IMR-90 (cell line): ENCODE data around the gene NOTCH2. TPM values are rescaled to one million over a fixed set of nuclear protein-coding genes. Genes with fewer than 3 reads are reported as not detected.

Source experiments
- ATAC-seq: fragments of 200-7000 bp; cut with Tn5 transposase; 2 replicates; pipeline ENCODE4 v1.9.1; 2020; ENCODE audit warnings: low read depth, mild to moderate bottlenecking, moderate library complexity
- BruUV-seq: library from RNA; stranded (reverse); fragments of 400-500 nt; replicated peaks from 2 replicates; lab custom pipeline; 2021; lab: Mats Ljungman, UMichigan
- CTCF ChIA-PET: fragments of 300-600 bp; formaldehyde crosslinking; extraction: SDS; loops from one replicate; lab custom pipeline; 2021; ENCODE audit warnings: antibody characterized with exemption; lab: Yijun Ruan, JAX
- POLR2A ChIA-PET: fragments of 300-600 bp; sonication (Branson Sonifier 250); formaldehyde crosslinking; loops from one replicate; lab custom pipeline; 2022; ENCODE audit warnings: antibody characterized with exemption; ENCODE audit not compliant: unreplicated experiment; lab: Charles Lee
- DNase-seq: peaks from one replicate; pipeline ENCODE4 v3.0.0; 2013
- H2AFZ ChIP-seq: replicated peaks from 2 replicates; pipeline ENCODE3; 2013; ENCODE audit warnings: low read length, mild to moderate bottlenecking; ENCODE audit not compliant: poor library complexity
- H2AK5ac ChIP-seq: 2 replicates; pipeline ENCODE4 v1.6.1; 2013; ENCODE audit warnings: low read depth, low read length, inconsistent platforms
- H2AK9ac ChIP-seq: replicated peaks from 2 replicates; pipeline ENCODE3; 2013; ENCODE audit warnings: mild to moderate bottlenecking, low read depth, low read length, moderate library complexity; ENCODE audit not compliant: poor library complexity
- H2BK120ac ChIP-seq: 2 replicates; pipeline ENCODE4 v1.6.1; 2013; ENCODE audit warnings: low read depth, low read length, inconsistent platforms
- H2BK15ac ChIP-seq: 3 replicates; pipeline ENCODE4 v1.6.1; 2013; ENCODE audit warnings: low read depth, low read length, inconsistent platforms
- H2BK20ac ChIP-seq: 2 replicates; pipeline ENCODE4 v1.6.1; 2013; ENCODE audit warnings: low read depth, mild to moderate bottlenecking, inconsistent platforms, low read length, moderate library complexity
- H2BK5ac ChIP-seq: 2 replicates; pipeline ENCODE4 v1.6.1; 2013; ENCODE audit warnings: mild to moderate bottlenecking, low read depth, low read length, inconsistent platforms; ENCODE audit not compliant: poor library complexity, severe bottlenecking
- H3K14ac ChIP-seq: replicated peaks from 2 replicates; pipeline ENCODE4 v1.6.1; 2013; ENCODE audit warnings: low read depth, low read length, inconsistent platforms
- H3K18ac ChIP-seq: 2 replicates; pipeline ENCODE4 v1.6.1; 2013; ENCODE audit warnings: low read depth, low read length, control low read depth
- H3K23ac ChIP-seq: 2 replicates; pipeline ENCODE4 v1.6.1; 2013; ENCODE audit warnings: low read depth, low read length, inconsistent platforms
- H3K27ac ChIP-seq: 2 replicates; pipeline ENCODE4 v1.5.1; 2013; ENCODE audit warnings: mild to moderate bottlenecking, control low read depth, low read length; ENCODE audit not compliant: insufficient read depth
- H3K27me3 ChIP-seq: 2 replicates; pipeline ENCODE4 v1.6.1; 2013; ENCODE audit warnings: low read length; ENCODE audit not compliant: control insufficient read depth, insufficient read depth
- H3K36me3 ChIP-seq: 2 replicates; pipeline ENCODE4 v1.6.1; 2013; ENCODE audit warnings: low read length, mixed read lengths; ENCODE audit not compliant: control insufficient read depth, insufficient read depth
- H3K4ac ChIP-seq: 2 replicates; pipeline ENCODE4 v1.6.1; 2013; ENCODE audit warnings: low read depth, low read length, inconsistent platforms
- H3K4me1 ChIP-seq: 2 replicates; pipeline ENCODE4 v1.6.1; 2013; ENCODE audit warnings: low read length, mixed read lengths; ENCODE audit not compliant: control insufficient read depth, insufficient read depth
- H3K4me2 ChIP-seq: 2 replicates; pipeline ENCODE4 v1.6.1; 2013; ENCODE audit warnings: low read depth, mild to moderate bottlenecking, control low read depth, low read length, moderate library complexity
- H3K4me3 ChIP-seq: 2 replicates; pipeline ENCODE4 v1.5.1; 2013; ENCODE audit warnings: low read depth, mild to moderate bottlenecking, control low read depth, low read length, moderate library complexity; ENCODE audit not compliant: insufficient read depth
- H3K56ac ChIP-seq: 2 replicates; pipeline ENCODE4 v1.6.1; 2013; ENCODE audit warnings: low read length, inconsistent platforms; ENCODE audit not compliant: insufficient read depth; ENCODE audit errors: extremely low read depth
- H3K79me1 ChIP-seq, 2 experiments: 2 replicates each; pipeline ENCODE4 v1.6.1; 2013; ENCODE audit warnings: low read length in 2 of 2, inconsistent platforms in 1 of 2, low read depth in 1 of 2
- H3K9ac ChIP-seq: 2 replicates; pipeline ENCODE4 v1.6.1; 2013; ENCODE audit warnings: low read depth, low read length, control low read depth
- H3K9me1 ChIP-seq: 2 replicates; pipeline ENCODE4 v1.6.1; 2013; ENCODE audit warnings: low read length, inconsistent platforms; ENCODE audit not compliant: insufficient read depth
- H3K9me3 ChIP-seq: 2 replicates; pipeline ENCODE4 v1.6.1; 2013; ENCODE audit warnings: low read length; ENCODE audit not compliant: control insufficient read depth, insufficient read depth
- H4K20me1 ChIP-seq: 2 replicates; pipeline ENCODE4 v1.6.1; 2013; ENCODE audit warnings: low read length, inconsistent platforms; ENCODE audit not compliant: insufficient read depth
- H4K5ac ChIP-seq: 2 replicates; pipeline ENCODE4 v1.6.1; 2013; ENCODE audit warnings: mild to moderate bottlenecking, low read depth, low read length, control low read depth
- H4K8ac ChIP-seq, 2 experiments: 2 replicates each; pipeline ENCODE4 v1.6.1; 2013; ENCODE audit warnings: low read depth in 2 of 2, low read length in 2 of 2, control low read depth in 1 of 2, inconsistent platforms in 1 of 2
- H4K91ac ChIP-seq: 2 replicates; pipeline ENCODE4 v1.6.1; 2013; ENCODE audit warnings: low read depth, low read length, inconsistent platforms; ENCODE audit not compliant: insufficient read depth
- BHLHE40 ChIP-seq: fragments of 150-350 bp; IDR thresholded peaks from 2 replicates; pipeline ENCODE4 v1.6.1; 2016; ENCODE audit warnings: mild to moderate bottlenecking, low read depth, low read length
- CEBPB ChIP-seq: IDR thresholded peaks from 2 replicates; pipeline ENCODE4 v1.6.1; 2012; ENCODE audit warnings: low read depth, low read length, improper control_type of control experiment
- CHD1 ChIP-seq: IDR thresholded peaks from 2 replicates; pipeline ENCODE4 v1.6.1; 2012; ENCODE audit warnings: low read depth, low read length, improper control_type of control experiment
- FOS ChIP-seq: fragments of 150-350 bp; IDR thresholded peaks from 2 replicates; pipeline ENCODE4 v1.6.1; 2016; ENCODE audit warnings: low read depth, low read length
- MAFK ChIP-seq: IDR thresholded peaks from 2 replicates; pipeline ENCODE4 v1.6.1; 2012; ENCODE audit warnings: low read depth, low read length, improper control_type of control experiment
- MAZ ChIP-seq: IDR thresholded peaks from 2 replicates; pipeline ENCODE4 v1.6.1; 2012; ENCODE audit warnings: low read depth, mild to moderate bottlenecking, low read length, improper control_type of control experiment, moderate library complexity, borderline replicate concordance
- MXI1 ChIP-seq: IDR thresholded peaks from 2 replicates; pipeline ENCODE4 v1.6.1; 2012; ENCODE audit warnings: low read depth, mild to moderate bottlenecking, low read length, moderate library complexity, borderline replicate concordance
- NFE2L2 ChIP-seq: fragments of 150-350 bp; IDR thresholded peaks from 2 replicates; pipeline ENCODE4 v1.6.1; 2016; ENCODE audit warnings: low read depth, mild to moderate bottlenecking, low read length
- POLR2A ChIP-seq: IDR thresholded peaks from 2 replicates; pipeline ENCODE4 v1.6.1; 2012; ENCODE audit warnings: mild to moderate bottlenecking, low read depth, low read length
- RAD21 ChIP-seq: IDR thresholded peaks from 2 replicates; pipeline ENCODE4 v1.6.1; 2012; ENCODE audit warnings: low read length, improper control_type of control experiment
- RCOR1 ChIP-seq: IDR thresholded peaks from 2 replicates; pipeline ENCODE4 v1.6.1; 2012; ENCODE audit warnings: mild to moderate bottlenecking, low read length, improper control_type of control experiment; ENCODE audit not compliant: insufficient replicate concordance
- RFX5 ChIP-seq: IDR thresholded peaks from 2 replicates; pipeline ENCODE4 v1.8.0; 2012; ENCODE audit warnings: low read depth, mild to moderate bottlenecking, low read length, moderate library complexity
- SMC3 ChIP-seq: fragments of 150-350 bp; IDR thresholded peaks from 2 replicates; pipeline ENCODE4 v1.6.1; 2016; ENCODE audit warnings: low read depth, mild to moderate bottlenecking, antibody characterized with exemption, low read length, moderate library complexity
- WGBS, 2 experiments: methylation state at CpG; one replicate each; pipeline versions ENCODE4 v1.1.5 to v1.1.7; 2013; ENCODE audit warnings: missing lambda C conversion rate in 2 of 2; ENCODE audit not compliant: insufficient read length in 1 of 2; ENCODE audit errors: extremely low coverage in 2 of 2; 5-methylcytosine and 5-hydroxymethylcytosine counted together
- dilution Hi-C: fragments of 300-500 bp; cut with HindIII; formaldehyde crosslinking; loops from one replicate; pipeline ENCODE4 v1.14.3; 2018; ENCODE audit warnings: low sequenced_read_pairs; ENCODE audit not compliant: unreplicated experiment
- in situ Hi-C: fragments of 300-500 bp; cut with MboI; formaldehyde crosslinking; loops from 3 replicates; pipeline ENCODE4 v1.14.3; 2019; ENCODE audit warnings: low sequenced_read_pairs, inconsistent platforms, mixed read lengths
- intact Hi-C: fragments of 100-400 bp; cut with micrococcal nuclease; formaldehyde crosslinking; loops from 2 replicates; pipeline ENCODE4 v1.10.0; 2022
- polyA plus RNA-seq, 3 experiments: library from polyadenylated mRNA; depleted of rRNA; stranded (reverse); fragments of >200 nt; gene quantifications; 2 replicates each; pipeline ENCODE4 v1.2.3, GENCODE V29; 2012; ENCODE audit warnings: low replicate concordance in 1 of 3
- total RNA-seq: library from RNA; depleted of rRNA; stranded (reverse); fragments of >200 nt; gene quantifications from 2 replicates; pipeline ENCODE4 v1.2.3, GENCODE V29; 2012
- TF ChIP-seq, protein P1 (sequence below): fragments of 150-350 bp; IDR thresholded peaks from 2 replicates; pipeline ENCODE4 v1.6.1; 2017; ENCODE audit warnings: mild to moderate bottlenecking, antibody characterized with exemption, low read length, low read depth
- TF ChIP-seq, protein P2 (sequence below): fragments of 150-350 bp; IDR thresholded peaks from 2 replicates; pipeline ENCODE4 v1.6.1; 2016; ENCODE audit warnings: low read depth, mild to moderate bottlenecking, low read length, moderate library complexity, borderline replicate concordance
- TF ChIP-seq, protein P3 (sequence below): conservative IDR thresholded peaks from 2 replicates; pipeline ENCODE4 v1.5.1; 2012; ENCODE audit warnings: mild to moderate bottlenecking, low read depth, low read length, improper control_type of control experiment

Gene NOTCH2
- total and polyA plus RNA-seq, 2 of the 4 experiments (the other 2 are of a cell fraction), result 40.4 to 131 TPM

DNA sequence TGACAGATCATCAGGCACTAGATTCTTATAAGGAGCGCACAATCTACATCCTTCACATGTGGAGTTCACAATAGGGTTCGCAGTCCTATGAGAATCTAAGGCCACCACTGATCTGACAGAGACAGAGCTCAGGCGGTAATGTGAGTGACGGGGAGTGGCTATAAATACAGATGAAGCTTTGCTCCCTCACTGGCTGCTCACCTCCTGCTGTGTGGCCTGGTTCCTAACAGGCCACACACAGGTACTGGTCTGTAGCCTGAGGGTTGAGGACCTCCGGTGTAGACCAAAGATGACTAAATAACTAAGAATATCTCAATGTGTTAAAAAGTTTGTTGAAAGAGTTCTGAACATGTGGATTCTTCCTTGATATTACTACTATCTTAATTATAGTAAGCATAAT lies 117.0 kb downstream of the NOTCH2 start:
- peaks cover 25% of the 10 kb centered on the region for H3K36me3 ChIP-seq
- in situ Hi-C loops (no loop called here), intact Hi-C loops (no loop called here)

More for the DNA sequence above, 117.0 kb downstream of the NOTCH2 start:
- Histone ChIP-seq H3K14ac (no peak overlapping the region), H2BK15ac (no peak overlapping the region), H3K4me3 (no peak overlapping the region), H3K56ac (no peak overlapping the region), H3K9me1 (peaks cover 9% of the 10 kb centered on the region), H2AK9ac (no peak overlapping the region), H2BK20ac (no peak overlapping the region), H4K20me1 (peaks cover 5% of the 10 kb centered on the region; the same call in 1 of the 2 replicates), H3K9me3 (no peaks in the 10 kb centered on the region), H4K5ac (no peak overlapping the region), H3K9ac (no peak overlapping the region), H3K4me2 (no peak overlapping the region), H2AFZ (no peak overlapping the region), H2BK120ac (no peak overlapping the region), H2BK5ac (no peak overlapping the region), H3K79me1 (peaks cover 11 to 29% of the 10 kb centered on the region in 2 experiments), H3K23ac (no peak overlapping the region), H3K27ac (no peak overlapping the region), H4K91ac (no peak overlapping the region), H3K27me3 (no peaks in the 10 kb centered on the region), H4K8ac (no peak overlapping the region), H3K18ac (no peak overlapping the region), H3K4ac (no peak overlapping the region), H3K4me1 (peaks cover 6% of the 10 kb centered on the region), H2AK5ac (no peak overlapping the region)
- CTCF ChIA-PET, result no interaction called here
- TF ChIP-seq, protein P1, sequence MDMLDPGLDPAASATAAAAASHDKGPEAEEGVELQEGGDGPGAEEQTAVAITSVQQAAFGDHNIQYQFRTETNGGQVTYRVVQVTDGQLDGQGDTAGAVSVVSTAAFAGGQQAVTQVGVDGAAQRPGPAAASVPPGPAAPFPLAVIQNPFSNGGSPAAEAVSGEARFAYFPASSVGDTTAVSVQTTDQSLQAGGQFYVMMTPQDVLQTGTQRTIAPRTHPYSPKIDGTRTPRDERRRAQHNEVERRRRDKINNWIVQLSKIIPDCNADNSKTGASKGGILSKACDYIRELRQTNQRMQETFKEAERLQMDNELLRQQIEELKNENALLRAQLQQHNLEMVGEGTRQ, result no peak
- TF ChIP-seq CHD1 (no peak), CEBPB (no peak), NFE2L2 (no peak), RCOR1 (no peak), SMC3 (no peak), MXI1 (no peak), FOS (no peak), MAZ (no peak), MAFK (no peak), BHLHE40 (no peak), RAD21 (no peak), RFX5 (no peak), POLR2A (no peak)
- TF ChIP-seq, protein P2, sequence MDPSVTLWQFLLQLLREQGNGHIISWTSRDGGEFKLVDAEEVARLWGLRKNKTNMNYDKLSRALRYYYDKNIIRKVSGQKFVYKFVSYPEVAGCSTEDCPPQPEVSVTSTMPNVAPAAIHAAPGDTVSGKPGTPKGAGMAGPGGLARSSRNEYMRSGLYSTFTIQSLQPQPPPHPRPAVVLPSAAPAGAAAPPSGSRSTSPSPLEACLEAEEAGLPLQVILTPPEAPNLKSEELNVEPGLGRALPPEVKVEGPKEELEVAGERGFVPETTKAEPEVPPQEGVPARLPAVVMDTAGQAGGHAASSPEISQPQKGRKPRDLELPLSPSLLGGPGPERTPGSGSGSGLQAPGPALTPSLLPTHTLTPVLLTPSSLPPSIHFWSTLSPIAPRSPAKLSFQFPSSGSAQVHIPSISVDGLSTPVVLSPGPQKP, result no peak
- TF ChIP-seq, protein P3, sequence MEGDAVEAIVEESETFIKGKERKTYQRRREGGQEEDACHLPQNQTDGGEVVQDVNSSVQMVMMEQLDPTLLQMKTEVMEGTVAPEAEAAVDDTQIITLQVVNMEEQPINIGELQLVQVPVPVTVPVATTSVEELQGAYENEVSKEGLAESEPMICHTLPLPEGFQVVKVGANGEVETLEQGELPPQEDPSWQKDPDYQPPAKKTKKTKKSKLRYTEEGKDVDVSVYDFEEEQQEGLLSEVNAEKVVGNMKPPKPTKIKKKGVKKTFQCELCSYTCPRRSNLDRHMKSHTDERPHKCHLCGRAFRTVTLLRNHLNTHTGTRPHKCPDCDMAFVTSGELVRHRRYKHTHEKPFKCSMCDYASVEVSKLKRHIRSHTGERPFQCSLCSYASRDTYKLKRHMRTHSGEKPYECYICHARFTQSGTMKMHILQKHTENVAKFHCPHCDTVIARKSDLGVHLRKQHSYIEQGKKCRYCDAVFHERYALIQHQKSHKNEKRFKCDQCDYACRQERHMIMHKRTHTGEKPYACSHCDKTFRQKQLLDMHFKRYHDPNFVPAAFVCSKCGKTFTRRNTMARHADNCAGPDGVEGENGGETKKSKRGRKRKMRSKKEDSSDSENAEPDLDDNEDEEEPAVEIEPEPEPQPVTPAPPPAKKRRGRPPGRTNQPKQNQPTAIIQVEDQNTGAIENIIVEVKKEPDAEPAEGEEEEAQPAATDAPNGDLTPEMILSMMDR, result no peak
- BruUV-seq, result no TSS peak
- ATAC-seq (no peak), DNase-seq (no peak)
- 93% methylated on average over 3 of the region's 5 CpGs; no CpG with 5 or more reads in 1 of the 2 experiments for WGBS, 2 experiments
- POLR2A ChIA-PET, result no interaction called here
- dilution Hi-C loops, result no loop called here
